Measurements from ENCODE around the gene NAV2. TPM values are rescaled to one million over a fixed set of nuclear protein-coding genes. Genes with fewer than 3 reads are reported as not detected.

Gene NAV2
- total and polyA plus RNA-seq, 2 experiments from 2014 or later, result 26.0 to 45.0 TPM

GRCh38 chr11:19808076-19808911 lies 95.7 kb downstream of the NAV2 start:
- H3K4me3 Mint-ChIP-seq, result no peak overlapping the region
- H3K4me1 ChIP-seq (ENCODE audit: insufficient read depth), result peaks cover 77% of the 10 kb centered on the region
- peaks cover 97% of the 10 kb centered on the region for H3K79me2 ChIP-seq (replicated peaks; ENCODE audit: insufficient read depth)
- no peak for DNase-seq (ENCODE audit: low spot score)
- H3F3A ChIP-seq (replicated peaks; ENCODE audit: low read depth), result peaks cover 3% of the 10 kb centered on the region; the same call in 1 of the 2 replicates
- no peaks in the 10 kb centered on the region for H3K27me3 ChIP-seq (ENCODE audit: insufficient read depth)
- no peaks in the 10 kb centered on the region; the same call in 1 of the 2 replicates for H3K9me2 ChIP-seq (ENCODE audit: insufficient read depth)
- no peak overlapping the region for H3K27ac Mint-ChIP-seq
- H3K4me1 Mint-ChIP-seq, result peaks cover 88% of the 10 kb centered on the region
- peaks cover 4% of the 10 kb centered on the region; the same call in 1 of the 2 replicates for H4K20me1 ChIP-seq (replicated peaks; ENCODE audit: insufficient read depth)
- H3K27me3 Mint-ChIP-seq (ENCODE audit: insufficient read depth, low read depth, poor library complexity), result no peaks in the 10 kb centered on the region
- no peaks in the 10 kb centered on the region for H3K36me3 ChIP-seq (ENCODE audit: insufficient read depth)
- TF ChIP-seq REST (IDR thresholded peaks at IDR 0.05; ENCODE audit: unreplicated experiment) (no peak), ETS1 (IDR thresholded peaks at IDR 0.05) (no peak), POLR2AphosphoS5 (IDR thresholded peaks at IDR 0.05; ENCODE audit: low read depth) (no peak), NANOG (IDR thresholded peaks at IDR 0.05; ENCODE audit: borderline replicate concordance) (no peak), ZNF462 (CRISPR knock-in tag; IDR thresholded peaks at IDR 0.05) (no peak), EZH2 (IDR thresholded peaks at IDR 0.05; ENCODE audit: low read depth, unreplicated experiment) (no peak), CREB1 (CRISPR knock-in tag; IDR thresholded peaks at IDR 0.05; ENCODE audit: low read depth) (no peak), ZNF114 (CRISPR knock-in tag; IDR thresholded peaks at IDR 0.05) (no peak), ZNF331 (CRISPR knock-in tag; IDR thresholded peaks at IDR 0.05; ENCODE audit: low read depth) (no peak), STAT1 (IDR thresholded peaks at IDR 0.05; ENCODE audit: unreplicated experiment) (no peak)
- ATAC-seq, result peak; percentile 54
- H3K4me3 ChIP-seq, result no peak overlapping the region
- no peak overlapping the region for H3K27ac ChIP-seq (ENCODE audit: low read depth)
- H2AFZ ChIP-seq, result no peak overlapping the region
- H3K36me3 Mint-ChIP-seq (ENCODE audit: low read depth), result peaks cover 19% of the 10 kb centered on the region; the same call in 2 of the 3 replicates
- peak overlapping the region; percentile 41 for H3K4me2 ChIP-seq
- no peaks in the 10 kb centered on the region for H3K9me3 Mint-ChIP-seq

Data from GM23338 (cell line).